Endothelial cell of umbilical vein (primary cell): ENCODE data around the gene NBPF9. TPM values are rescaled to one million over a fixed set of nuclear protein-coding genes. Genes with fewer than 3 reads are reported as not detected.
"Not testable (repeated sequence)": the region's sequence is repeated elsewhere in the genome, so short reads cannot be mapped to it uniquely, and the experiment has no call there.

Experiments used
- BruUV-seq: library from RNA; stranded (reverse); fragments of 400-500 nt; replicated peaks from 2 replicates; lab custom pipeline; 2021; lab: Mats Ljungman, UMichigan
- CTCF ChIA-PET: fragments of 300-600, 350-600 bp; sonication (Branson Sonifier 250); formaldehyde crosslinking; loops from one replicate; lab custom pipeline; 2021; ENCODE audit warnings: antibody characterized with exemption, inconsistent platforms; lab: Charles Lee
- POLR2A ChIA-PET: fragments of 300-600, 350-600 bp; sonication (Branson Sonifier 250); formaldehyde crosslinking; loops from one replicate; lab custom pipeline; 2021; ENCODE audit warnings: antibody characterized with exemption, inconsistent platforms; lab: Charles Lee
- DNase-seq: peaks from one replicate; pipeline ENCODE4 v3.0.0-alpha.2; 2011; ENCODE audit warnings: low read depth, low spot score
- FAIRE-seq: peaks from 2 replicates; lab custom pipeline; 2011; peaks lifted over from hg19 to GRCh38; lab: Jason Lieb, UNC
- H2AFZ ChIP-seq: 2 replicates; pipeline ENCODE4 v1.6.0; 2012; ENCODE audit warnings: low read depth, low read length, control low read depth, inconsistent platforms
- H3K27ac ChIP-seq: 2 replicates; pipeline ENCODE4 v1.5.1; 2011; ENCODE audit warnings: low read depth, mild to moderate bottlenecking, control low read depth, low read length, moderate library complexity; ENCODE audit not compliant: insufficient read depth
- H3K27me3 ChIP-seq, 2 experiments: 2 replicates each; pipeline versions ENCODE4 v1.6.0 to v1.6.1; 2011; ENCODE audit warnings: low read length in 2 of 2, mixed read lengths in 1 of 2; ENCODE audit not compliant: control insufficient read depth in 2 of 2, insufficient read depth in 2 of 2
- H3K36me3 ChIP-seq, 2 experiments: 2 replicates in 1 of 2; 3 replicates in 1 of 2; pipeline ENCODE4 v1.5.1; 2011; ENCODE audit warnings: low read length in 2 of 2, mild to moderate bottlenecking in 1 of 2, moderate library complexity in 1 of 2; ENCODE audit not compliant: control insufficient read depth in 2 of 2, insufficient read depth in 2 of 2; ENCODE audit errors: extremely low read depth in 1 of 2
- H3K4me1 ChIP-seq: 3 replicates; pipeline ENCODE4 v1.5.1; 2011; ENCODE audit warnings: mild to moderate bottlenecking, low read length; ENCODE audit not compliant: control insufficient read depth, insufficient read depth; ENCODE audit errors: extremely low read depth
- H3K4me2 ChIP-seq: 2 replicates; pipeline ENCODE4 v1.6.1; 2011; ENCODE audit warnings: low read length, control low read depth, mixed read lengths; ENCODE audit not compliant: insufficient read depth
- H3K4me3 ChIP-seq, 3 experiments: fragments of 200-600 bp in 1 of 3; sonication (generic), shearing (Covaris generic) in 1 of 3; replicated peaks in 1 of 3; 2 replicates each; pipeline ENCODE4 v1.5.1; 2011 to 2016; ENCODE audit warnings: control low read depth in 3 of 3, low read length in 3 of 3, mild to moderate bottlenecking in 2 of 3, inconsistent platforms in 1 of 3, low read depth in 1 of 3, moderate library complexity in 1 of 3; ENCODE audit not compliant: insufficient read depth in 1 of 3
- H3K79me2 ChIP-seq: 2 replicates; pipeline ENCODE4 v1.6.0; 2012; ENCODE audit warnings: low read length, inconsistent platforms; ENCODE audit not compliant: control insufficient read depth, insufficient read depth
- H3K9ac ChIP-seq: replicated peaks from 2 replicates; pipeline ENCODE3; 2011; ENCODE audit warnings: low read length, control low read depth; ENCODE audit not compliant: insufficient read depth; ENCODE audit errors: extremely low read depth
- H3K9me1 ChIP-seq: replicated peaks from 3 replicates; pipeline ENCODE4 v1.6.0; 2011; ENCODE audit warnings: mild to moderate bottlenecking, low read length; ENCODE audit not compliant: control insufficient read depth, insufficient read depth; ENCODE audit errors: extremely low read depth
- H3K9me3 ChIP-seq: replicated peaks from 2 replicates; pipeline ENCODE4 v1.5.1; 2012; ENCODE audit warnings: low read length, inconsistent platforms; ENCODE audit not compliant: control insufficient read depth, insufficient read depth
- H4K20me1 ChIP-seq: replicated peaks from 2 replicates; pipeline ENCODE3; 2011; ENCODE audit warnings: mild to moderate bottlenecking, low read length; ENCODE audit not compliant: control insufficient read depth, insufficient read depth; ENCODE audit errors: extremely low read depth
- dilution Hi-C: fragments of 300-500 bp; cut with MboI; formaldehyde crosslinking; loops from one replicate; pipeline ENCODE4 v1.15.0; 2019; ENCODE audit warnings: low sequenced_read_pairs; ENCODE audit not compliant: extremely low pct_ligation_motif_present
- intact Hi-C: fragments of 100-400 bp; cut with micrococcal nuclease; formaldehyde crosslinking; loops from one replicate; pipeline ENCODE4 v1.10.0; 2022
- polyA plus RNA-seq, 4 experiments: library from polyadenylated mRNA; depleted of rRNA in 3 of 4; stranded (reverse) in 3 of 4; unstranded in 1 of 4; fragments of >200 nt; gene quantifications; 2 replicates each; pipeline versions ENCODE4 v1.2.1 to v1.2.3, GENCODE V29; 2011 to 2012; ENCODE audit warnings: missing spikeins in 1 of 4
- total RNA-seq: library from RNA; stranded (reverse); gene quantifications from 2 replicates; pipeline ENCODE4 v1.2.3, GENCODE V29; 2021

NBPF9 gene
- total and polyA plus RNA-seq, 2 donors (not counting 3 experiments of a cell fraction or from before 2014, with no cell fraction given) = 16.2 to 27.1 TPM

DNA sequence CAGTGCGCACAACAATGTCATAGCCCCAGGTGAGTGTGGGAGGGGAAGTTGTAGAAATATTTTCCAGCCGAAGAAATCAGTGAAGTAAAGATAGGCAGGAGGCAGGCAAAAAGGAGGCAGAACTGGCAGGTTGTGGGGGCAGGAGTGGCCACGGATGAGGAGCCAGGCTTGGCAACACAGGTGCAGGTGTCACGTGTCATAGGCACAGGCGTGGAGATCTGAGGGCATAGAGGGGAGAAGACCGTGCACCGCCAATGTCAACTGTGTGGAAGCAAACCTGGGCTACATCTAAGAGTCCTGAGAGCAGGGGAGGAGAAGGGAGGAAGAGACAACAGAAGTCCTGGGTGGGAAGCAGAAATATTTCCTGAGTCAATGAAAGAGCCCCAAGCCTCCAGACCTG is 27.6 kb upstream of the NBPF9 start:
- H4K20me1 ChIP-seq, H2AFZ ChIP-seq, CTCF ChIA-PET, BruUV-seq, H3K27ac ChIP-seq, H3K9ac ChIP-seq, H3K36me3 ChIP-seq, H3K4me1 ChIP-seq, dilution Hi-C loops, H3K27me3 ChIP-seq, POLR2A ChIA-PET, FAIRE-seq, H3K4me3 ChIP-seq, H3K9me3 ChIP-seq, intact Hi-C loops, H3K79me2 ChIP-seq, H3K9me1 ChIP-seq, H3K4me2 ChIP-seq, DNase-seq: not testable (repeated sequence)

DNA sequence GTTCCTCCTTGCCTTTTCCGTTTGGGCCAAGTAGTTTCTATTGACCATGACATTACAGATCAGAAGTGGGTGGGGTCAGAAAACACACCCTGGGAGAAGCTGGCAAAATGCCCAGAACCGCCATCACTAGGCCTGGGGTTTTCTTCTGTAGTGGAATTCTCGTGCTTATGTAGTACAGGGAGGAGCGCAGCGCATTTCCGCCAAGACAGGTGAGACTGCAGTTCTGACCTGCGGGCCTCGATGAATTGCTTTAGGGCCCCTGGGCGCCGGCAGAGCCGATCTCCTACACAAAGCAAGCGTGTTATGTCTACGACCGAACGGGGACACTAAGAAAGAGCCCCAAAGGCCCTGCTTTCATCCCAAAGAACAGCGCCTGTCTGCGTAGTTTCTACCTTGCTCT is 25.9 kb upstream of the NBPF9 start:
- dilution Hi-C loops, DNase-seq, H3K4me3 ChIP-seq, H3K36me3 ChIP-seq, H3K4me2 ChIP-seq, H4K20me1 ChIP-seq, H3K9ac ChIP-seq, H3K9me1 ChIP-seq, POLR2A ChIA-PET, H3K4me1 ChIP-seq, FAIRE-seq, intact Hi-C loops, H3K79me2 ChIP-seq, H2AFZ ChIP-seq, H3K9me3 ChIP-seq, H3K27me3 ChIP-seq, H3K27ac ChIP-seq, CTCF ChIA-PET, BruUV-seq: not testable (repeated sequence)

DNA sequence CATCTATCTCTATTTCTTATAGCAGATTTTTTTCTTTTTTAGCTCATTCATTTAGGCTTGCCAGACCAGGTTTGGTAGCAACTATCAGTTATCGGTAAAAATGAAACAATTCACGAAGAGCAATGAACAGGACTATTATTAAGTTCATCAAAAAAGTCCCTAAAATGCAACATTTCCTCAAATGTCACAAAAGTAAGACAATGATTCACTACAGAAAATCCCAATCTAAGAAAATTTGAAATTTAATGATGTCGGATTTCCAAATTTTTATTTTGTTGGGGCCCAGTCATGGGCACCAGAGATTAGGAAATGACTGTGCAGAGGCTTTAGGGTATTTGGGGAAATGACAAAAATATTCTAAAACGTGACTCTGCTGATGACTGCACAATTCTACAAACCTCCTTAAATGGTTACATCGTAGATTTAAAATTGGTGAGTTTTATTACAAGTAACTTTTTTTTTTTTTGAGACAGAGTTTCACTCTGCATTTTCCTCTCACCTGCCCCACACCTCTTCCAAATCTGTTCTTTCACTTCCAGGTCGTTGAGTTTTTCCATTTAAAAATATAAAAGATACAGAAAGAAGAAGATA is 23.3 kb upstream of the NBPF9 start:
- H3K27ac ChIP-seq, H3K9me1 ChIP-seq, H3K9ac ChIP-seq, H4K20me1 ChIP-seq, H3K4me3 ChIP-seq, CTCF ChIA-PET, H3K9me3 ChIP-seq, BruUV-seq, H3K4me1 ChIP-seq, H3K79me2 ChIP-seq, H3K36me3 ChIP-seq, H3K4me2 ChIP-seq, POLR2A ChIA-PET, H2AFZ ChIP-seq, dilution Hi-C loops, H3K27me3 ChIP-seq, FAIRE-seq, intact Hi-C loops, DNase-seq: not testable (repeated sequence)

- H3K4me1 ChIP-seq, H3K79me2 ChIP-seq, POLR2A ChIA-PET, H3K4me3 ChIP-seq, H3K27ac ChIP-seq, H3K9me3 ChIP-seq, FAIRE-seq, H3K9me1 ChIP-seq, H2AFZ ChIP-seq, BruUV-seq, H3K4me2 ChIP-seq, H3K27me3 ChIP-seq, H4K20me1 ChIP-seq, H3K9ac ChIP-seq, CTCF ChIA-PET, intact Hi-C loops, H3K36me3 ChIP-seq, dilution Hi-C loops: not testable (repeated sequence)
- DNase-seq = peak; percentile 4
Measured at GRCh38 chr1:149123948-149124926, 20.9 kb upstream of the NBPF9 start.
